Mesendoderm (in vitro differentiated cells): ENCODE results near the gene BPIFB3.

ENCODE experiments used
- DNase-seq: peaks from one replicate; pipeline ENCODE4 v3.0.0; 2013
- H2AK5ac ChIP-seq: 2 replicates; pipeline ENCODE4 v1.6.1; 2013; ENCODE audit warnings: low read length, inconsistent platforms
- H2BK120ac ChIP-seq: 2 replicates; pipeline ENCODE4 v1.6.1; 2013; ENCODE audit warnings: low read depth, mild to moderate bottlenecking, low read length, moderate library complexity, mixed read lengths
- H2BK15ac ChIP-seq: replicated peaks from 2 replicates; pipeline ENCODE4 v1.6.1; 2013; ENCODE audit warnings: low read depth, mild to moderate bottlenecking, moderate library complexity
- H2BK5ac ChIP-seq: 2 replicates; pipeline ENCODE4 v1.6.1; 2013; ENCODE audit warnings: low read length, inconsistent platforms
- H3K18ac ChIP-seq: 2 replicates; pipeline ENCODE4 v1.6.1; 2013; ENCODE audit warnings: mild to moderate bottlenecking, low read length, mixed read lengths
- H3K23ac ChIP-seq: one replicate; pipeline ENCODE4 v1.6.1; 2013; ENCODE audit warnings: low read length
- H3K27ac ChIP-seq: 2 replicates; pipeline ENCODE4 v1.5.1; 2013; ENCODE audit warnings: low read depth, mild to moderate bottlenecking, inconsistent platforms, low read length, moderate library complexity
- H3K27me3 ChIP-seq: 2 replicates; pipeline ENCODE4 v1.6.1; 2013; ENCODE audit warnings: low read length, control low read depth, mild to moderate bottlenecking, inconsistent platforms; ENCODE audit not compliant: insufficient read depth, poor library complexity
- H3K36me3 ChIP-seq: 2 replicates; pipeline ENCODE4 v1.6.1; 2013; ENCODE audit warnings: low read length, inconsistent platforms; ENCODE audit not compliant: control insufficient read depth, insufficient read depth
- H3K4ac ChIP-seq: one replicate; pipeline ENCODE4 v1.6.1; 2013; ENCODE audit warnings: low read depth, mild to moderate bottlenecking, low read length, moderate library complexity
- H3K4me1 ChIP-seq: 2 replicates; pipeline ENCODE4 v1.6.1; 2013; ENCODE audit warnings: low read depth, low read length, inconsistent platforms; ENCODE audit not compliant: control insufficient read depth
- H3K4me2 ChIP-seq: 2 replicates; pipeline ENCODE4 v1.6.1; 2013; ENCODE audit warnings: low read length
- H3K4me3 ChIP-seq: 2 replicates; pipeline ENCODE4 v1.5.1; 2013; ENCODE audit warnings: mild to moderate bottlenecking, low read length
- H3K56ac ChIP-seq: one replicate; pipeline ENCODE4 v1.6.1; 2013; ENCODE audit warnings: low read length
- H3K79me1 ChIP-seq: 2 replicates; pipeline ENCODE4 v1.6.1; 2013; ENCODE audit warnings: low read length, inconsistent platforms
- H3K79me2 ChIP-seq: 2 replicates; pipeline ENCODE4 v1.6.1; 2013; ENCODE audit warnings: mild to moderate bottlenecking, low read length; ENCODE audit not compliant: control insufficient read depth, insufficient read depth
- H3K9ac ChIP-seq: 2 replicates; pipeline ENCODE4 v1.6.1; 2013; ENCODE audit warnings: low read length, inconsistent platforms
- H4K5ac ChIP-seq: one replicate; pipeline ENCODE4 v1.6.1; 2013; ENCODE audit warnings: low read length
- H4K8ac ChIP-seq: one replicate; pipeline ENCODE4 v1.6.1; 2013; ENCODE audit warnings: low read depth, mild to moderate bottlenecking, control low read depth, low read length, moderate library complexity
- WGBS: extraction: QIAGEN DNeasy Blood & Tissue Kit; methylation state at CpG from one replicate; pipeline ENCODE4 v1.1.7; 2013; ENCODE audit warnings: low lambda C conversion rate, missing lambda C conversion rate; ENCODE audit not compliant: insufficient coverage; ENCODE audit errors: extremely low coverage; 5-methylcytosine and 5-hydroxymethylcytosine counted together

Gene BPIFB3

GRCh38 chr20:33069673-33070072 lies 16.0 kb downstream of the BPIFB3 start:
- Histone ChIP-seq H3K9ac (no peak overlapping the region), H3K56ac (no peak overlapping the region), H2AK5ac (no peak overlapping the region), H3K4ac (no peak overlapping the region), H3K4me1 (no peaks in the 10 kb centered on the region), H4K8ac (no peak overlapping the region), H3K27ac (no peak overlapping the region), H4K5ac (no peak overlapping the region), H3K4me3 (no peak overlapping the region), H3K27me3 (no peaks in the 10 kb centered on the region), H3K79me2 (no peaks in the 10 kb centered on the region), H3K4me2 (no peak overlapping the region), H3K23ac (no peak overlapping the region), H2BK5ac (no peak overlapping the region), H3K36me3 (no peaks in the 10 kb centered on the region), H2BK120ac (no peak overlapping the region), H3K79me1 (no peaks in the 10 kb centered on the region), H3K18ac (no peak overlapping the region), H2BK15ac (no peak overlapping the region)
- DNase-seq = no peak
- no CpG with 5 or more reads among the region's 9 CpGs for whole genome bisulfite sequencing

GRCh38 chr20:33070111-33071053 lies 16.7 kb downstream of the BPIFB3 start:
- DNase-seq = no peak
- H3K79me1 ChIP-seq = no peaks in the 10 kb centered on the region
- H3K36me3 ChIP-seq = no peaks in the 10 kb centered on the region
- no peaks in the 10 kb centered on the region for H3K27me3 ChIP-seq
- H3K79me2 ChIP-seq = no peaks in the 10 kb centered on the region
- no peak overlapping the region for H3K27ac ChIP-seq
- H3K23ac ChIP-seq = no peak overlapping the region
- no peaks in the 10 kb centered on the region for H3K4me1 ChIP-seq
- no CpG with 5 or more reads among the region's 19 CpGs for WGBS
- no peak overlapping the region for H4K5ac ChIP-seq
- no peak overlapping the region for H2AK5ac ChIP-seq
- no peak overlapping the region for H2BK5ac ChIP-seq
- H2BK15ac ChIP-seq = no peak overlapping the region
- no peak overlapping the region for H2BK120ac ChIP-seq
- H3K56ac ChIP-seq = peak overlapping the region; percentile 6
- H3K9ac ChIP-seq = no peak overlapping the region
- H3K4ac ChIP-seq = no peak overlapping the region
- H3K4me3 ChIP-seq = no peak overlapping the region
- no peak overlapping the region for H4K8ac ChIP-seq
- no peak overlapping the region for H3K4me2 ChIP-seq
- no peak overlapping the region for H3K18ac ChIP-seq

GRCh38 chr20:33071198-33071597 lies 17.5 kb downstream of the BPIFB3 start:
- Histone ChIP-seq H3K4ac (no peak overlapping the region), H2BK120ac (no peak overlapping the region), H4K5ac (no peak overlapping the region), H3K4me1 (no peaks in the 10 kb centered on the region), H2BK5ac (no peak overlapping the region), H3K79me2 (no peaks in the 10 kb centered on the region), H3K18ac (no peak overlapping the region), H4K8ac (no peak overlapping the region), H3K4me2 (no peak overlapping the region), H3K27me3 (no peaks in the 10 kb centered on the region), H2AK5ac (no peak overlapping the region), H3K79me1 (no peaks in the 10 kb centered on the region), H3K56ac (no peak overlapping the region), H3K9ac (no peak overlapping the region), H3K23ac (no peak overlapping the region), H3K36me3 (no peaks in the 10 kb centered on the region), H2BK15ac (no peak overlapping the region), H3K4me3 (no peak overlapping the region), H3K27ac (no peak overlapping the region)
- WGBS = no CpG with 5 or more reads among the region's 5 CpGs
- DNase-seq = no peak

GRCh38 chr20:33072362-33072761 lies 18.7 kb downstream of the BPIFB3 start:
- Histone ChIP-seq H3K79me1 (no peaks in the 10 kb centered on the region), H3K18ac (no peak overlapping the region), H3K4me3 (no peak overlapping the region), H4K5ac (no peak overlapping the region), H2AK5ac (no peak overlapping the region), H3K56ac (no peak overlapping the region), H3K36me3 (no peaks in the 10 kb centered on the region), H3K4me2 (no peak overlapping the region), H3K27ac (no peak overlapping the region), H2BK15ac (no peak overlapping the region), H3K23ac (no peak overlapping the region), H3K27me3 (no peaks in the 10 kb centered on the region), H2BK120ac (no peak overlapping the region), H3K4me1 (no peaks in the 10 kb centered on the region), H3K9ac (no peak overlapping the region), H3K4ac (no peak overlapping the region), H4K8ac (no peak overlapping the region), H2BK5ac (no peak overlapping the region), H3K79me2 (no peaks in the 10 kb centered on the region)
- no peak for DNase-seq
- no CpG with 5 or more reads among the region's 4 CpGs for WGBS

GRCh38 chr20:33072813-33073212 lies 19.1 kb downstream of the BPIFB3 start:
- H3K4me1 ChIP-seq = no peaks in the 10 kb centered on the region
- H3K4me2 ChIP-seq = no peak overlapping the region
- no peak overlapping the region for H3K56ac ChIP-seq
- H3K79me2 ChIP-seq = no peaks in the 10 kb centered on the region
- no peak overlapping the region for H3K27ac ChIP-seq
- H3K36me3 ChIP-seq = no peaks in the 10 kb centered on the region
- H3K4me3 ChIP-seq = no peak overlapping the region
- no peaks in the 10 kb centered on the region for H3K27me3 ChIP-seq
- H2BK15ac ChIP-seq = no peak overlapping the region
- no peak overlapping the region for H3K4ac ChIP-seq
- H3K79me1 ChIP-seq = no peaks in the 10 kb centered on the region
- H2BK5ac ChIP-seq = no peak overlapping the region
- no peak overlapping the region for H2AK5ac ChIP-seq
- H3K9ac ChIP-seq = no peak overlapping the region
- H4K8ac ChIP-seq = no peak overlapping the region
- DNase-seq = no peak
- no peak overlapping the region for H3K18ac ChIP-seq
- no peak overlapping the region for H2BK120ac ChIP-seq
- no peak overlapping the region for H3K23ac ChIP-seq
- WGBS = no CpG with 5 or more reads among the region's 2 CpGs
- H4K5ac ChIP-seq = no peak overlapping the region

- Histone ChIP-seq H3K36me3 (no peaks in the 10 kb centered on the region), H3K79me1 (no peaks in the 10 kb centered on the region), H3K4me2 (no peak overlapping the region), H3K4me3 (no peak overlapping the region), H3K4ac (no peak overlapping the region), H3K27me3 (no peaks in the 10 kb centered on the region), H2BK5ac (no peak overlapping the region), H3K23ac (no peak overlapping the region), H3K56ac (no peak overlapping the region), H3K4me1 (no peaks in the 10 kb centered on the region), H3K79me2 (no peaks in the 10 kb centered on the region), H3K27ac (no peak overlapping the region), H4K8ac (no peak overlapping the region), H4K5ac (no peak overlapping the region), H2BK15ac (no peak overlapping the region), H3K18ac (no peak overlapping the region), H3K9ac (no peak overlapping the region), H2AK5ac (no peak overlapping the region), H2BK120ac (no peak overlapping the region)
- WGBS = 100% methylated on average over 1 of the region's 2 CpGs
- no peak for DNase-seq
Observed at GRCh38 chr20:33074675-33075074, 21.0 kb downstream of the BPIFB3 start.
